ENCODE data around the gene UBE2Z.

DNA sequence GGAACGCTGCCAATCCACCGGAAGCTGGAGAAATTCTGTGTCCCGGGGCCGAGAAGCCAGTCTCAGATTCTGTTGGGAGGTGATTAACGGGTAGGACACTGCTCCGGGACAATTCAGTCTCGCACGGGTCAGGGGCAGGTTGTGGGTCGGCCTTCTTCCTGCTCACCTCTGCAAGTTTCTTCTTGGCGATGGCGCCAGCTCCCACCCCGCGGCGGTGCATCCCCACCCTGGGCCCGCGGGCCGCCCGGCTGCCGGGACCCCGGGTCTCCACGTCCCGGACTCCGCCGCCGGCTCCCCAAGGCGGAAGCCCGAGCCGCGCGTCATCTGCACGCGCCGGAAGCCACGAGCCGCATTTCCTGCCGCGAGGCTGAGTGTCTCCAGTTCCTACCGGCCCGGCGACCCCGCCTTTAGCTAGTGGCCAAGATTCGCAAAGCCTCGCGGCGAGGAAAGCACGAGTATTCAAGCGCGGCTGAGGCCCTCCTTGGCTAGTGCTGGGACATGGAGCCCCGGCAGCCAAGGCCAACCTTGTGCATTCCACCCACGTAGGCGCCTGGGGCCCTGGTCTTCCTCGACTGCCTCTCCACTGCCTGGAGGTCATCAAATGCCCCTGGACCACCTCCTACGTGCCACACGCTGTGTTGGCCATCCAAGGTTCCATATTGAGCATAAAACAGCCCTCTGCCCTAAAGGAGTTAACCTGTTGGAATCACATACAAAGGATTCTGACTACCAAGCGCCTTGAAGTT is 36.5 kb downstream of the UBE2Z start, which contains the start of gene SNF8:
- TF ChIP-seq CTCF (IDR thresholded peaks at IDR 0.05) (peak in 1 of 6 experiments; percentile 7), POLR2AphosphoS5 (IDR thresholded peaks at IDR 0.05) (peak; percentile 92 to 94), EP300 (IDR thresholded peaks at IDR 0.05) (peak in 1 of 4 donors; percentile 2), POLR2A (IDR thresholded peaks at IDR 0.05) (peak in 3 of 4 donors; percentile 63 to 90 (median 70))
